Activated CD4-positive, CD25-positive, alpha-beta regulatory T cell treated with anti-CD3 and anti-CD28 coated beads, Interleukin-2, amount 50 U/mL, for 16 hours (primary cell): ENCODE results near the gene PLCL2.
"Not testable (repeated sequence)": the region's sequence is repeated elsewhere in the genome, so short reads cannot be mapped to it uniquely, and the experiment has no call there.

Experiments used
- DNase-seq: peaks from one replicate; pipeline ENCODE4 v3.0.0-alpha.2; 2020; ENCODE audit warnings: low read depth, low spot score

PLCL2 gene

DNA sequence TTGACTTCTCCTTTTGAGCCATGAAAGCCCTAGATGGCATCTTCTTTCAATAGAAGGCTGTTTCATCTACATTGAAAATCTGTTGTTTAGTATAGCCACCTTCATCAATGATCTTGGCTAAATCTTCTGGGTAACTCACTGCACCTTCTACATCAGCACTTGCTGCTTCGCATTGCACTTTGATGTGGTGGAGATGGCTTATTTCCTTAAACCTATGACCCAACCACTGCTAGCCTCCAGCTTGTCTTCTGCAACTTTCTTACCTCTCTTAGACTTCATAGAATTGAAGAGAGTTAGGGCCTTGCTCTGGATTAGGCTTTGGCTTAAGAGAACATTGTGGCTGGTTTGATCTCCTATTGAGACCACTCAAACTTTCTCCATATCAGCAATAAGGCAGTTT is 189.8 kb downstream of the PLCL2 start:
- DNase-seq, result no peak

DNA sequence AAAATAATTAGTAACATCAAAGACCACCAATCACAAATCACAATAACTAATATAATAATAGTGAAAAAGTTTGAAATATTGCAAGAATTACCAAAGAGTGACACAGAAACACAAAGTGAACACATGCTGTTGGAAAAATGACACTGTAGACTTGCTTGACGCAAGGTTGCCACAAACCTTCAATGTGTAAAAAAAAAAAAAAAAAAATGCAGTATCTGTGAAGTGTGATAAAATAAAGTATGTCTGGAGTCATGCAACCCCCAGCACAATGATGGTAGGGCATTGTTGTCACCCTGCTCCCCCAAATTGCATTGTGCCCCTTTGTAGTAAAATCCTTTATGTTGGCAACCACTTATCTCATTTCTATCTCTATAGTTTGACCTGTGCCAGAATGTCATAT is 190.6 kb downstream of the PLCL2 start:
- no peak for DNase-seq

DNA sequence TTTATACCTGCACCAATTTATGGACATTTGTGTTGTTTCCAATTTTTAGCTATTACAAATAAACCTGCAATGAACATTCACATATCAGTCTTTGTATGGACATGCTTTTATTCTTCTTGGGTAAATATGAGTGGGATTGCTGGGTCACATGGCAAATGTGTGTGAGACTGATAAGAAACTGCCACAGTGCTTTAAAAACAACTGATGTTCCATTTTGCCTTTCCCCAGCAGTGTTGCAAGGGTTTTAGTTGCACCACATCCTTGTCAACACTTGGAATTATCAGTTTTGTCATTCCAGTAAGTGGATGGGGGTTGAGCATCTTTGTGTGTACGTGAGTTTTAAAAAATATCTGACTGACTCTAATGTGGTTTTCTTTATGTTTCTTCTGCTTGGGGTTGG is 191.2 kb downstream of the PLCL2 start:
- DNase-seq, result no peak

DNA sequence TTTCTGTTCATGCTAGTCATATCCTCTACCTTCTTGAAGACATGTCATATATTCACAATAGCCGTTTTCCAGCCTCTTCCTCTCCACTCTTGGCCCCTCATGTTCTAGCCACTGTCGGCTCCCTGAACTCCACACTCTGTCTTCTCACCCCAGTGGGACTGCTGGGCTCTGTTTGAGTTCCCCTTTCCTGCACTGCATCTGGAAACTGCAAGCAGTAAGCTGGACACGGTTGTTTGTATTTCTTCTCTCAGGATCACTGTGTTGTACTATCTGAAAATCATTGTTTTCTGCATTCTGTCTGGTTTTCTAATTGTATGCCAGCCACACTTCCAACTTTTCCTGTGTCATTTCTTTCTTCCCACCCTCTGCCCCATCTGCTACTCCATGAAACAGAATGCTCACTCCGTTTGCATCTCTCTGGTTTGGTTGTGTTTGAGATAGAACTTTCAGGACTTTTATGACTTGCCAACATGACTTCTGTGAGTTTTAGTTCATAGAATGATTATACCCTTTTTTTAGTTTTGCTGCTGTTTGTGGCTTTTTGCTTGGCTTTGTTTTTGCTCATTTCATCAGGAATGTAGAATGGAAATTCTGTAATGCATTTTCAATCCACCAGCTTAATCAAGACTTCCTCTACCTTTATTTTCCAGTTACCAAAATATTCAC is 192.3 kb downstream of the PLCL2 start:
- DNase-seq, result no peak

DNA sequence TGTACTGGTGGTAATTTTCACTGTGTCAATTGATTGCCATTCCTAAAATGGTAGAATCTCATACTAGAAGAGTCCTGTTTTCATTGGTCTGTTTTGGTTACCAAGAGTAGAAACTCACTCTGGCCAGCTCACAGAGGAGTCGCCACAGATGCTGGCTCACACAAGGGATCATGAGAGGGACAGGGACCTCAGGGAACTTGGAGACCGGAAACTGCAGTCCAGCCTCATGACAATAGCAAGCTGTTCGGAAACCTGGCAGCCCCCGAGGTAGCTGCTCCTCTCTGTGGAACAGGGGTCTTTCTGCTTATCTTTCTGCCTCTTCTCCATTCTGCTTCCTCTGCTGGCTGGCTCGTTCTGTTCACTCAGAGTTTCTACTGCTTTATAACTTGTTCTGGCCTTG is 192.9 kb downstream of the PLCL2 start:
- no peak for DNase-seq

DNA sequence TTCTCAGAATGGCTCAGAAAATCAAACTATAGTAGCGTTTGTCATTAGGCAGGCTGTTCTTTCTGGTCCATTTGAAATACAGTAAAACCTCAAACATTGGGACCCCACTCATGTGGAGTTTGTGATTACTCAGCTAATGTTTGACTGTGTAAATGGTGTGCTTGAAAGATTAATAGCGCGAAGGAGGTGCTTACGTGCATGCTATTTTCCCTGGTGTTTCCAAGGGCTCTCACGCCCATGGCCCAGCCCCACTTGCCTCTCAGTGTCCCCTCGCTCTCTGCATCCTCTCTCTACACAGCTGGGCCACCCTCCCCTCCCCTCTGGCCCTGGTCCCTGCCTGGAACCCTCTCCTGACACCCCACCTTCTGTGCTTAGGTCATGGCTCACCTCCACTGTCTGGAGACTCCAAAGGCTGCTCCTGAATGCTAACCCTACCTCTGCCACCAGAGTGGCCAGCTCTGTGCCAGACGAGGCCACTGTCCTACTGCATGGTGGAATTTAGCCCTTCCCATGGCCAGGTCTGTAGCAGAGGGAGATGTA is 194.2 kb downstream of the PLCL2 start:
- no peak for DNase-seq

DNA sequence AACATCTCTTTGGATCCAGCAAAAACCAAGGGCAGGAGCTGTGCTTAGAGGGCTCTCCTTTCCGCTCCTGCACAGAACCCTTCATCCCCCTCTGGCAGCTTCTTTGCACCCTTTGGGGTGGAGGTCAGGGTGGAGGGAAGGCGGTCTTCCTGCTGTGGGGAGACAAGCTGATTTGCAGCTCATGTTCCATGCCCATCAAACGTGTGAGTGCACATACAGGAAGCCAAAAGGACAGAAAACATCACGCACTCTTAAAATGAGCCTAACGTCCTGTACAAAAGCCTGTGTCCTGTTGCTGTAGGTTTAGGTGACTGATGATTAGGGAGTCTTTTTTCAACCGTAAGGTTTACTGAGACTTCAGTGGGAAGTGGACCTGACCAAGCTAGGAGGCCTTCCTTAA is 195.2 kb downstream of the PLCL2 start:
- DNase-seq, result no peak

DNA sequence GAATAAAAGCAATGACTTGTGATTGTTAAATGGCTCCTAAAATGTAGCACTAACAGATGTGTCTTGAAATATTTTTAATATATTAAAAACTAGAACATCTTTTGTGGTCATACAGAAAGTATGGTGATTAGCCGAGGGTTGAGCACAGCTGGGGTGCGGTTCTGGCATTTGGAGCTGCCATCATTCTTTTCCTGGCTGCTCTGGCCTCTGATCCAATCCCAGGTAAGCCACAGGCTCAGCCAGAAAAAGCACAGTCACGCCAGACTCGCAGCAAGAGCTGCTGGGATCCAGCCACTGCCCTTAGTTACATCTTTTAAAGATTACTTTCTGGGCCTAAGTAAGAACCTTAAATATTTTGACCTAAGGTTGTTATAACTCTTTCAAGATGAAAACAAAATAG is 196.8 kb downstream of the PLCL2 start:
- DNase-seq, result no peak

DNA sequence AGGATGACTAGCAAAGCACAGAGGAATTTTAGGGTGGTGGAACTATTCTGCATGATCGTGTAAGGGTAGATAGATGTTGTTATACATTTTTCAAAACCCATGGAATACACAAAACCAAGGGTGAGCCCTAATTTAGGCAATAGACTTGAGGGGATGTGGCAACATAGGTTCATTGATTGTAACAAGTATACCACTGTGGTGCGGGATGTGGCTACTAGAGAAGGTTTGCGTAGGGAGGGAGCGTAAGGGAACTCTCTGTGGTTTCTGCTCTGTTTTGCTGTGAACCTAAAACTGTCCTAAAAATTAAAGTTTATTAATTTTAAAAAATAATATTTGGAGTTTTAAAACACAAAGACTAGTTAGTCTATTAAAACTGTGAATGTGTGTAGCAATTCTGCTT is 202.8 kb downstream of the PLCL2 start:
- no peak for DNase-seq

DNA sequence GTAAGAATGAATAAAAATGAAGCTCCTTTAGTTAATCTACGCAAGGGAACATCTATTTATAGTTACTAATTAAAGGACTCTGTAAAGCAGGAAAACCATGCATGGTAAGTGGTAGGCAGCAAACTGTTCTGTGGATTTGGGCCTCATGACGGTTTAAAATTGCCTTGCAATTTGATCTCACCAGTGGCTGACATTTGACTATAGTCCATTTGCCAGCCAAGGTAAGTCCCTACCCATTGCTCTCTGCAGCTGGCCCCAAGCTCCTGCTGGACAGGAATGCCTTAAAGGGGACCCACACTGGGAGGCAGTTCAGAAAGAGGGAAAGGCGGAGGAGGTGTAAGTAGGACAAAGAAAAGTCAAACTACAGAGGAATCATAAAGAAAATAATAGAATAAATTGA is 203.3 kb downstream of the PLCL2 start:
- DNase-seq, result no peak

DNA sequence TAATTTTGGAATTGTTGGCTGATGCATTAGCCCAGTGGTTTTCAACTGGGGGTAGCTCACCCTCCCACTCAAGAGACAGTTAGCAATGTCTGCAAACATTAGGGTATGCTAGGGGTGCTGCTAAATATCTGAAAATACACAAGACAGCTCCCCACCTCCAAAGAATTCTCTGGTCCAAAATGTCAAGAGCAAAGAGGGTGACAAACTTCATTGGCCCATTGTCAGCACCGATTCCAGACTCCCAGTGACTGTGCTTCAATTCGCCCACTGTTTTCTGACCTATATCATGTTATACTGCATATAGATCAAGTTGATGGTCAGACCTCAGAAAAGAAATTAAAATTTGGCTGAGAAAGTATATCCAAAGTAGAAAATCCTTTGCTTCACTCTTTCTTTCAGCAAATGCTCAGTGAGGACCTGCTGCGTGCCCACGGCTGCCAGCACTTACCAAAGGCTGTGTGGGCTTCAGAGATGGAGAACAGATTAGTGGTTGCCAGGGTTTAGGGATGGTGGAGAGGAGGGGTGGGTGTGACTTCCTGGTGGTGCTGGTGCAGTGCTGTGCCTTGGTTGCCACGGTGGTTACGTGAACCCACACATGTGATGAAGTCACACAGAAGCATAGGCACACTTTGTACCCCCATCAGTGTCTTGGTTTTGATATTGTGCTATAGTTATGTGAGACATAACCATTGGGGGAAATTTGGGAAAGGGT is 204.0 kb downstream of the PLCL2 start:
- no peak for DNase-seq

DNA sequence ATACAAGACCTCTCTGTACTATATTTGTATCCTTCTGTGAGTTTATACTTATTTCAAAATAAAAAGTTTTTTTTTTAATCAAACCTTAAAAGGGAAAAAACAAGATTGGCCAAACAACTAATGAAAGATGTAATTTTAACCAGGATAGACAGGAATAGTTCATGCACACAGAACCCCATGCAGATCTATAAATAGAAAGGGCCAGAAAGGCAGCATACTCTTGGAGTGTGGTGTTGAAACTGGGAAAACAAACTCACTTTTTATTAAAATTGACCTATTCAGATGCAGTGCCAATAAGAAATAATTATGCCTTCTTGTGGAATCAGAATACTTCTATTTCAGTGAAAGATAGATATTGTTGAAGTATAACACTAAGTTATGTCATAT is 204.6 kb downstream of the PLCL2 start:
- DNase-seq, result no peak

DNA sequence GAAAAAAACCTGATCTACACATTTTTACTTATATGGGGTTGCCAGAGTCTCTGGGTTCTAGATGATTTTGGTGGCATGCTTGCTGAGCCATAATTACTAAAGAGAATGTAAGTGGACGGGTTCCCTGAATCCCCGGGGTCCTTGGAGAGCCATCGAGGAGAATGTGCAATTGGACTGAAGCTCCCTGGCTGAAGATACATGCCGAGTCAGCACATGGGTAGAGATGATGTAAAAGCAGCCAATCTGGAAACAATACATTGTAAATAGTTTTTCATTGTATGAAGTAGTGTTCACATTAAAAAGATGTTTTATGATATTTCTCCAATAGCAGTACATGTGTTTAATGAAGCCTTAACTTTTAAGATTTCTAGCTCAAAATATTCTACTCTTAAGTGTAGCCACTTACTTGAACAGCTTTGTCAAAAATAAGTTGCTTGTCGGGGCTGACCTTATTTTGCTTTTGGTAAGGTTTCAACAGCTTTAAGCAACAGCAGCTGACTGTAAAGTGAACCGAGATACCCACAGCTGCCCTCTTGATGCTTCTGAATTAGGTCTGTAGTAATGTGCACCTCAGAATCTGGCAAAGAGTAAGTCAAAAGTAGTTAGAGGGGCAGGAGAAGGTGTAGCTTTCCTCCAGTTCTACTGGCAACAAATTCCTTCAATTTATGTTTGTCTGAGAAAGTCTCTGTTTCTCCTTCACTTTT is 205.7 kb downstream of the PLCL2 start:
- DNase-seq, result no peak

DNA sequence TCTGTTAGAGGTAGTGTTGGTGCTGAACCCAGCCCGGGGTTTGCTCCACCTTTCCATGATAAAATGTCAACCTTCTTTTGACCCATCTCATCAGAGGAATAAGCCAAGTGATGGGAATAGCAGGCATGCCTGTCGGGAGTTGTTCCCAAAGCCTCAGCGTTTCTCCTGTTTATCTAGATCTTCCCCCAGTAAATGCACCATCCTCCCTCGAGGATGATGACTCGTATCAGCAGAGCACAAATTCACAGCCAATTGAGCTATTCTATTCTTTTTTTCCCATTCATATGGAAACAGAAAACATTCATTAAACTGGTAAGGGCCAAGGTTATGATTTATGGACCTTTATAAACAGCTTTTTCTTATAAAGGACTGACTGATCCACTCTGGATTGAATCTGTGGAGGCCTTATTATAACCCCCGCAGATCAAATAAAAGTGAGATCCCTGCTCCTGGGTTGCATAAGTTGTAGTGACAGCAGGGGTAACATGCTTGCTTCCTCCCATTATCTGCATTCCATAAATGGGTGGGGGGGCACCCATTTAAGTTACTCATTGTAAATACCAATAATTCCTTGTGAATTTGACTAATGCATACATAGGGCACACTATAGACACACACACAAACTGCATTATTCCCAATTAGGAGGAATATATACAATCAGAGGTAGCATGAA is 207.3 kb downstream of the PLCL2 start:
- no peak for DNase-seq

DNA sequence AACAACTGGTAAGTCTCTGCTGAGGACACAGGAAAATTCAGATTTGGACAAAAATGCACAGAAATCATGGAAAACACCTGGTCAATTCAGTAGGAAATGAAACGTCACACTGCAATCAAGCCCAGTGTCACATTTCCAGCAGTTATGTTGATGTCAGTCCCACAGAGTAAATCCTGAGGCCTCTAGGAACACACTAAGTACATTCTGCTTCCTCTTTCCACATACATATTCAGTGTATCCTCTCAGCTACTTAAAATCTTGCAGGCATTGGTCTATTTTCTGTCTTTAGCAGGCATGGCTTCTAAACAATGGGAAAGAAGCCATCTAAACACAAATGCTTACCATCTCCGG is 207.8 kb downstream of the PLCL2 start:
- DNase-seq, result no peak

DNA sequence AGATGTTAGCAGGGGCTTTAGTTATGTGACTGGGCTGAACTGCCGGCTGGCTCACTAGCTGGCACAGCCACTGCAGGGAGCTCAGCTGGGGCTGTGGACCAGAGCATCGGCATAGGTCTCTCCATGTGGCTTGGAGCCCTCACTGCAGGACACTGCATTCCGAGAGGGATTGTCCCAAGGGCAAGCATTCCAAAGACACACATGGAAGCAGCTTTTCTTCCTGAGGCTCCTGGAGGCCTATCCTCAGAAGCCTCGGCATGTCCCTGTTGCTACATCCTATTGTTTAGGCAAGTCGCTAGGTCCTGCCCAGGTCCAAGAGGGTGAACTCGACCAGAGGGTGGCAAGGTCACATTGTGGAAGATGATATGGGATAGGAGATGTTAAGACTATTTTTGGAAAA is 209.8 kb downstream of the PLCL2 start:
- no peak for DNase-seq

DNA sequence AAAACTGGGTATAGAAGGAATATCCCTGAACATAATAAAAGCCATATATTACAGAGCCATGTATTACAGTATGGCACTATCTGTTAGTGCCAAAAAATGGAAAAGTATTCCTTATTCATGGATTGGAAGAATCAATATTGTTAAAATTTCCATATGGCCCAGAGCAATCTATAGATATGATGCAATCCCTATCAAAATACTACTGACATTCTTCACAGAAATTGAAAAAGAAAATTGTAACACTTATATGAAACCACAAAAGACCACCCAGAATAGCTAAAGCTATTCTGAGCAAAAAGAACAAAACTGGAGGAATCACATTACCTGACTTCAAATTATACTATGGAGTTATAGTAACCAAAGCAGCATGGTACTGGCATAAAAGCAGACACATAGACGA is 218.8 kb downstream of the PLCL2 start:
- no peak for DNase-seq

DNA sequence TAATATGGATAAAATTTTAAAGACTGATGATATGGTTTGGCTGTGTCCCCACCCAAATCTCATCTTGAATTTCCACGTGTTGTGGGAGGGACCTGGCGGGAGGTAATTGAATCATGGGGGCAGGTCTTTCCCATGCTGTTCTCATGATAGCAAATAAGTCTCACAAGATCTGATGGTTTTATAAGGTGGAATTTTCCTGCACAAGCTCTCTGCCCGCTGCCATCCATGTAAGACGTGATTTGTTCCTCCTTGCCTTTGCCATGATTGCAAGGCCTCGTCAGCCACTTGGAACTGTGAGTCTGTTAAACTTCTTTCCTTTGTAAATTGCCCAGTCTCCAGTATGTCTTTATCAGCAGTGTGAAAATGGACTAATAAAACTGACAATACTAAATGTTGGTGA is 222.0 kb downstream of the PLCL2 start:
- not testable (repeated sequence) for DNase-seq

DNA sequence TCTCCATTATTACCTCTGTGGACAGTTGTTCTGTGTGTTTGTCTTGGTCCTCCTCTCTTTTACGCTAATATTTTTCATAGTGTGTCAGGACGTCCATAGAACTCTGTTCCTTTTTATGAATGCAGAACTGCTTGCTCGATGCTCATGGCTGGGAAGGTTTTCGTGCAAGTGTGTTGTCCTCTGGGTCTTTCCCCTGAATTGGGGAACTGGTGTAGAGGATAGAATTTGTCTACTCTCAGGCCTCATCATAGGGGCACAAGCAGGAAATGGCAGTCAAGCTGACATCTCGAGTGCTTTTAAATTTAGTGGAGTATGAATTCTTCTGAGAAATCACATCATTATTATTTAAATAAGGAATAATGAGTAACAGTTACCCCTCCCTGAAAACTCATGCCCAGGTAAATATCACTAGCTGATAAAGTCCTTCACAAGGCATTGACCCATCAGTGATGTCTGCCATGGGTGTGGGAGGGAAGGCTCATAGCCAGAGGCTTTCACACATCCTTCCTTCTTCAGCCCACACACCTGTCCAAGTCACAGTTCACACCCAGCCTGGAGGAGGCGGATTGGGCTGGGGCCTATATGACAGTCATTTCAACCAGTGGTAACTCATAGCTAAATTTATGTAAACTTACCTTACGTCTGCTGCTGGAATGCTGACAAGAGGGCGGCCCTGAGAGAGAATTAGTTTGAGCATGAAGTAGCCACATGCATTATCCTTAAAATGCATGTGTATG is 226.1 kb downstream of the PLCL2 start:
- DNase-seq, result no peak

DNA sequence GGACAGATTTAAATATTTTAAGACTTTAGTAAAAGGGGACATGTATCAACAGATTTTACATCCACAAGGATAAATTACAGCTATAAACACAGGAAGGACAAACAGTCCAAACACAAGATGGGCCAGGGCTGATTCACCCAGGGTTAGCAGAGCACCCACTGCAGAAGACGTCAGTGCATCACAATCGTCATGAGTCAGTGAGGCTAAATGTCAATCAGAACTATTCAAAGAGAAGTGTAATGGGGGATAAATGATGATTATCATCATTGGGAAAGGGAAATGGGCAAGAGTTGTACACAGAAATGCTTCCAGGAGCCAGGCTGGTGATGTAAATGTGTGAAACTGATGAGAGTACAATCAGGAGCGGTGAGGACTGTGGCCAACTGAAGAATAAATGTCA is 226.8 kb downstream of the PLCL2 start:
- DNase-seq, result no peak

DNA sequence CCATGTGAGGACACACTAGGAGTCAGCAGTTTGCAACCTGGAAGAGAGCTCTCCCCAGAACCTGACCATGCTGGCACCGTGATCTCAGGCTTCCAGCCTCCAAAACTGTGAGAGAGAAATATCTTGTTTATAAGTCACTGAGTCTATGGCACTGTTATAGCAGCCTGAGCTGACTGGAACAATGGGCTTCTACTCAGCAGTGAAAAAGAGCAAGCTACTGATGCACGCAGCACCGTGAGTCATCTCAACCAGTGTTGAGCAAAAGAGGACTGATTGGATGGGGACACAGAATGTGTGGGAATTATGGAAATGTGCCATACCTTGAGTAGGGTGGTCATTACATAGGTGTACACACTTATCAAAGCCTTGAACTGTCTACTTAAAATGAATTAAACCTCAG is 230.4 kb downstream of the PLCL2 start:
- no peak for DNase-seq
